A549 (cell line): ENCODE data around the gene IGFBP3. TPM values are rescaled to one million over a fixed set of nuclear protein-coding genes. Genes with fewer than 3 reads are reported as not detected.
A peak's percentile ranks its signal among the peaks of the same experiment; 100 is the strongest.

Experiments used
- ATAC-seq, 2 experiments: fragments of 200-7000 bp in 1 of 2; fragments of >200 bp in 1 of 2; cut with Nextera tagmentation in 1 of 2; cut with Tn5 transposase in 1 of 2; 3 replicates each; pipeline versions ENCODE4 v1.8.0 to v1.9.1; 2018 to 2020; ENCODE audit warnings: mild to moderate bottlenecking in 1 of 2, moderate library complexity in 1 of 2
- CTCF ChIA-PET: fragments of 300-600 bp; sonication (Branson Sonifier 250); formaldehyde crosslinking; extraction: SDS; loops from one replicate; lab custom pipeline; 2021; ENCODE audit warnings: antibody characterized with exemption, inconsistent platforms; lab: Yijun Ruan, JAX
- POLR2A ChIA-PET: fragments of 350-600 bp; formaldehyde crosslinking; extraction: SDS; loops from one replicate; lab custom pipeline; 2021; ENCODE audit warnings: antibody characterized with exemption, inconsistent platforms; lab: Yijun Ruan, JAX
- DNase-seq, 2 experiments: peaks; one replicate each; pipeline versions ENCODE4 v3.0.0 to v3.0.0-alpha.2; 2011 to 2016; ENCODE audit warnings: low read depth in 1 of 2, low spot score in 1 of 2
- FAIRE-seq: peaks from 2 replicates; lab custom pipeline; 2011; peaks lifted over from hg19 to GRCh38; lab: Jason Lieb, UNC
- H3K27ac ChIP-seq, 2 experiments: fragments of >200 bp; sonication (Bioruptor Twin); formaldehyde crosslinking; 3 replicates each; pipeline ENCODE4 v1.5.1; 2016 to 2017
- H3K4me1 ChIP-seq: fragments of >200 bp; sonication (Bioruptor Twin); formaldehyde crosslinking; 3 replicates; pipeline ENCODE4 v1.6.1; 2016
- H3K4me2 ChIP-seq: fragments of >200 bp; sonication (Bioruptor Twin); formaldehyde crosslinking; 3 replicates; pipeline ENCODE4 v1.6.1; 2016
- H3K4me3 ChIP-seq: fragments of >200 bp; sonication (Bioruptor Twin); formaldehyde crosslinking; 3 replicates; pipeline ENCODE4 v1.5.1; 2016
- H3K9me3 ChIP-seq: fragments of >200 bp; sonication (Bioruptor Twin); formaldehyde crosslinking; 3 replicates; pipeline ENCODE4 v1.6.1; 2016
- BHLHE40 ChIP-seq: IDR thresholded peaks from 2 replicates; pipeline ENCODE4 v1.6.1; 2012; ENCODE audit warnings: low read depth, low read length, inconsistent platforms
- CBX2 ChIP-seq: fragments of 200-600 bp; sonication (generic); IDR thresholded peaks from 2 replicates; pipeline ENCODE4 v1.6.1; 2016; ENCODE audit warnings: low read depth, mild to moderate bottlenecking, borderline replicate concordance
- CHD4 ChIP-seq: fragments of 200-600 bp; sonication (generic); IDR thresholded peaks from 2 replicates; pipeline ENCODE4 v1.6.1; 2016; ENCODE audit warnings: antibody characterized with exemption, mild to moderate bottlenecking, borderline replicate concordance
- EHMT2 ChIP-seq: fragments of 200-600 bp; sonication (generic); IDR thresholded peaks from 2 replicates; pipeline ENCODE4 v1.6.1; 2016; ENCODE audit warnings: antibody characterized with exemption, low read depth, mild to moderate bottlenecking, moderate library complexity
- FOSB ChIP-seq: fragments of 250-450 bp; sonication (Bioruptor Pico); IDR thresholded peaks from 2 replicates; pipeline ENCODE4 v1.5.0; 2020; ENCODE audit warnings: mild to moderate bottlenecking, moderate library complexity
- FOSL2 ChIP-seq, 2 experiments: fragments of 450-650 bp in 1 of 2; fragments of >200 bp in 1 of 2; sonication (Bioruptor Twin) in 1 of 2; formaldehyde crosslinking; IDR thresholded peaks; 2 replicates each; pipeline versions ENCODE4 v1.5.0 to v1.6.1; 2016 to 2020; ENCODE audit warnings: mild to moderate bottlenecking in 1 of 2, moderate library complexity in 1 of 2
- HDAC2 ChIP-seq: fragments of 200-600 bp; sonication (generic); IDR thresholded peaks from 2 replicates; pipeline ENCODE4 v1.6.1; 2016
- HOXA7 ChIP-seq: fragments of 250-450 bp; sonication (Bioruptor Pico); IDR thresholded peaks from 2 replicates; pipeline ENCODE4 v1.5.0; 2020; ENCODE audit warnings: mild to moderate bottlenecking, moderate library complexity
- HOXB13 ChIP-seq: fragments of 250-450 bp; sonication (Bioruptor Pico); IDR thresholded peaks from 2 replicates; pipeline ENCODE4 v1.5.0; 2020; ENCODE audit warnings: low read depth, mild to moderate bottlenecking, moderate library complexity
- JUN ChIP-seq, 2 experiments: fragments of >200 bp; sonication (Bioruptor Twin); formaldehyde crosslinking; IDR thresholded peaks; 2 replicates in 1 of 2; 3 replicates in 1 of 2; pipeline ENCODE4 v1.6.1; 2016 to 2017
- KDM1A ChIP-seq: fragments of 200-600 bp; sonication (generic); IDR thresholded peaks from 2 replicates; pipeline ENCODE4 v1.6.1; 2016; ENCODE audit warnings: low read depth, mild to moderate bottlenecking
- PHF8 ChIP-seq: fragments of 200-600 bp; sonication (generic); IDR thresholded peaks from 2 replicates; pipeline ENCODE4 v1.6.1; 2016; ENCODE audit warnings: low read depth, mild to moderate bottlenecking, antibody characterized with exemption, moderate library complexity, borderline replicate concordance
- RAD21 ChIP-seq, 2 experiments: fragments of >200 bp in 1 of 2; sonication (Bioruptor Twin) in 1 of 2; formaldehyde crosslinking in 1 of 2; IDR thresholded peaks in 1 of 2; conservative IDR thresholded peaks in 1 of 2; 2 replicates in 1 of 2; 3 replicates in 1 of 2; pipeline ENCODE4 v1.6.1; 2012 to 2018; ENCODE audit warnings: inconsistent platforms in 1 of 2
- RCOR1 ChIP-seq: fragments of 150-350 bp; IDR thresholded peaks from 2 replicates; pipeline ENCODE4 v1.6.1; 2014; ENCODE audit warnings: antibody characterized with exemption, low read length, low read depth
- RNF2 ChIP-seq: fragments of 200-600 bp; sonication (generic); IDR thresholded peaks from 2 replicates; pipeline ENCODE4 v1.6.1; 2016; ENCODE audit warnings: low read depth, mild to moderate bottlenecking, antibody characterized with exemption, moderate library complexity, borderline replicate concordance
- TP53 ChIP-seq: fragments of 250-450 bp; sonication (Bioruptor Pico); IDR thresholded peaks from 2 replicates; pipeline ENCODE4 v1.5.0; 2021; ENCODE audit warnings: mild to moderate bottlenecking, moderate library complexity
- ZSCAN20 ChIP-seq: fragments of 250-450 bp; sonication (Bioruptor Pico); IDR thresholded peaks from 2 replicates; pipeline ENCODE4 v1.8.0; 2022; ENCODE audit warnings: mild to moderate bottlenecking, moderate library complexity
- WGBS: methylation state at CpG from one replicate; pipeline ENCODE4 v1.1.6; 2017; ENCODE audit errors: missing lambda C conversion rate; 5-methylcytosine and 5-hydroxymethylcytosine counted together
- polyA plus RNA-seq, 4 experiments: library from polyadenylated mRNA; depleted of rRNA in 3 of 4; stranded (reverse); fragments of >200 nt; fragmentation: RNase III in 1 of 4; extraction: RNeasy Plus Mini Kit Qiagen cat#74134 plus additional on column Dnase treatment in 1 of 4; gene quantifications; 2 replicates in 3 of 4; 3 replicates in 1 of 4; pipeline ENCODE4 v1.2.3, GENCODE V29; 2011 to 2017
- TF ChIP-seq, protein P1 (sequence below): fragments of 450-650 bp; IDR thresholded peaks from 2 replicates; pipeline ENCODE4 v1.6.1; 2014; ENCODE audit warnings: antibody characterized with exemption
- TF ChIP-seq, protein P2 (sequence below): fragments of >200 bp; sonication (Bioruptor Twin); formaldehyde crosslinking; IDR thresholded peaks from 3 replicates; pipeline ENCODE4 v1.6.1; 2016
- TF ChIP-seq, protein P3 (sequence below): IDR thresholded peaks from 2 replicates; pipeline ENCODE4 v1.6.1; 2012
- TF ChIP-seq, protein P4 (sequence below): fragments of 250-450 bp; sonication (Bioruptor Pico); IDR thresholded peaks from 2 replicates; pipeline ENCODE4 v1.5.0; 2021; ENCODE audit warnings: mild to moderate bottlenecking, moderate library complexity, borderline replicate concordance
- TF ChIP-seq, protein P5 (sequence below): IDR thresholded peaks from 2 replicates; pipeline ENCODE4 v1.6.1; 2012
- TF ChIP-seq, protein P6 (sequence below): fragments of >200 bp; sonication (Bioruptor Twin); formaldehyde crosslinking; IDR thresholded peaks from 3 replicates; pipeline ENCODE4 v1.5.1; 2016

Gene IGFBP3
- polyA plus RNA-seq, 2 of the 4 experiments (the other 2 are of a cell fraction): 153 to 291 TPM

DNA sequence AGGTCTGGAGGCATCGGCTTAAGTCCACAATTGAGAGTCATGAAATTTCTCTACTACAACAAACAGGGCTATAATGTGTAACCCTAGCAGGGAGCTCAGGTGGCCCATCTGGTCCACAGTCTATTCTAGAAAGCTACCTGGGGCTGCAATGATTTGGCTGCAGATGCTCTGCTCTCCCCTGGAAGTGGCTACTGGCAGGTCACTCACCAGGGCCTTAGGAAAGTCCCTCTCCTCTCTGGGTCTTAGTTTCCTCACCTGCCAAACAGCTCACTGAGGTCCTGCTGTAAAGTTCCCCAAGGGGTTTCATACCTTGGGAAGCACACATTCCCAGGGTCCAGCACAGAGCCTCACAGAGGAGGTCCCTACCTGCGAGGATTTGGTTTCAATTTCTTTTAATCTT is 2.5 kb downstream of the IGFBP3 start:
- Histone ChIP-seq H3K4me1 (peaks cover 42% of the 10 kb centered on the region), H3K9me3 (no peaks in the 10 kb centered on the region), H3K4me2 (peak overlapping the region; percentile 72), H3K27ac (peak overlapping the region; percentile 3 to 37; a peak in 3 of 6 replicates), H3K4me3 (peak overlapping the region; percentile 66)
- CTCF ChIA-PET: interaction anchor here (0.8 to 11.7 kb wide), 19 partner anchors 10 to 1340 kb away, joined by 3 to 285 read pairs (median 4); no protein-coding TSS in a partner anchor
- WGBS: 71% methylated on average over 2 of the region's 2 CpGs
- FAIRE-seq (no peak), DNase-seq (no peak), ATAC-seq (no peak)
- TF ChIP-seq, protein P1, sequence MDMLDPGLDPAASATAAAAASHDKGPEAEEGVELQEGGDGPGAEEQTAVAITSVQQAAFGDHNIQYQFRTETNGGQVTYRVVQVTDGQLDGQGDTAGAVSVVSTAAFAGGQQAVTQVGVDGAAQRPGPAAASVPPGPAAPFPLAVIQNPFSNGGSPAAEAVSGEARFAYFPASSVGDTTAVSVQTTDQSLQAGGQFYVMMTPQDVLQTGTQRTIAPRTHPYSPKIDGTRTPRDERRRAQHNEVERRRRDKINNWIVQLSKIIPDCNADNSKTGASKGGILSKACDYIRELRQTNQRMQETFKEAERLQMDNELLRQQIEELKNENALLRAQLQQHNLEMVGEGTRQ: no peak
- TF ChIP-seq FOSB (CRISPR knock-in tag) (no peak), BHLHE40 (no peak), RNF2 (no peak), HDAC2 (no peak), RCOR1 (no peak), CBX2 (no peak), FOSL2 (IDR thresholded peaks at IDR 0.05) (no peak), FOSL2 (CRISPR knock-in tag; IDR thresholded peaks at IDR 0.05) (no peak), PHF8 (no peak), JUN (IDR thresholded peaks at IDR 0.05) (no peak), KDM1A (no peak), HOXB13 (CRISPR knock-in tag) (no peak)
- TF ChIP-seq, protein P2, sequence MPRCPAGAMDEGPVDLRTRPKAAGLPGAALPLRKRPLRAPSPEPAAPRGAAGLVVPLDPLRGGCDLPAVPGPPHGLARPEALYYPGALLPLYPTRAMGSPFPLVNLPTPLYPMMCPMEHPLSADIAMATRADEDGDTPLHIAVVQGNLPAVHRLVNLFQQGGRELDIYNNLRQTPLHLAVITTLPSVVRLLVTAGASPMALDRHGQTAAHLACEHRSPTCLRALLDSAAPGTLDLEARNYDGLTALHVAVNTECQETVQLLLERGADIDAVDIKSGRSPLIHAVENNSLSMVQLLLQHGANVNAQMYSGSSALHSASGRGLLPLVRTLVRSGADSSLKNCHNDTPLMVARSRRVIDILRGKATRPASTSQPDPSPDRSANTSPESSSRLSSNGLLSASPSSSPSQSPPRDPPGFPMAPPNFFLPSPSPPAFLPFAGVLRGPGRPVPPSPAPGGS: no peak
- TF ChIP-seq, protein P3, sequence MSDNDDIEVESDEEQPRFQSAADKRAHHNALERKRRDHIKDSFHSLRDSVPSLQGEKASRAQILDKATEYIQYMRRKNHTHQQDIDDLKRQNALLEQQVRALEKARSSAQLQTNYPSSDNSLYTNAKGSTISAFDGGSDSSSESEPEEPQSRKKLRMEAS: no peak
- TF ChIP-seq, protein P4, sequence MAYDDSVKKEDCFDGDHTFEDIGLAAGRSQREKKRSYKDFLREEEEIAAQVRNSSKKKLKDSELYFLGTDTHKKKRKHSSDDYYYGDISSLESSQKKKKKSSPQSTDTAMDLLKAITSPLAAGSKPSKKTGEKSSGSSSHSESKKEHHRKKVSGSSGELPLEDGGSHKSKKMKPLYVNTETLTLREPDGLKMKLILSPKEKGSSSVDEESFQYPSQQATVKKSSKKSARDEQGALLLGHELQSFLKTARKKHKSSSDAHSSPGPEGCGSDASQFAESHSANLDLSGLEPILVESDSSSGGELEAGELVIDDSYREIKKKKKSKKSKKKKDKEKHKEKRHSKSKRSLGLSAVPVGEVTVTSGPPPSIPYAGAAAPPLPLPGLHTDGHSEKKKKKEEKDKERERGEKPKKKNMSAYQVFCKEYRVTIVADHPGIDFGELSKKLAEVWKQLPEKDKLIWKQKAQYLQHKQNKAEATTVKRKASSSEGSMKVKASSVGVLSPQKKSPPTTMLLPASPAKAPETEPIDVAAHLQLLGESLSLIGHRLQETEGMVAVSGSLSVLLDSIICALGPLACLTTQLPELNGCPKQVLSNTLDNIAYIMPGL: no peak
- POLR2A ChIA-PET: no interaction called here

DNA sequence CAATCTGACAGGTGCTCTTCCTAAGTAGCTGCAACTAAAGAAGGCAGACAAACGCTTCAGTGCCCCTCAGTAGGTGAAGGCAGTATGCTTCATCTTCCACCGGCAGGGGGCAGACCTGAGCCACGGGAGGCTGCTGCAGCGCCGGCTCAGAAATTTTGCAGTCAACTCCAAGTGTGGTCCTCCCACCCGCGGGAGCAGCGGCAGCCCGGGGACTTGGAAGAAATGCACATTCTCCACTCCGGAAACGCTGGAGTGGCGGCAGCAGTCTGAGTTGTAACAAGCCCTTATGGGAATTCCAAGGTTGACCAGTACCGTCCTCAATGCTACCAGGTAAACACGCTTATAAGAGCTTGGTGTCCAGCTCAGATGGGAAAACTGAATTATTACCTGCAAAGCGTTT is 3.4 kb downstream of the IGFBP3 start:
- ATAC-seq (peak; percentile 33 to 62; a peak in 4 of 6 replicates), FAIRE-seq (no peak), DNase-seq (peak; percentile 69 to 78)
- no peaks in the 10 kb centered on the region for H3K9me3 ChIP-seq
- 8% methylated on average over 15 of the region's 15 CpGs for WGBS
- CTCF ChIA-PET: interaction anchor here (0.7 to 11.7 kb wide), 41 partner anchors 9 to 1341 kb away, joined by 3 to 285 read pairs (median 4); no protein-coding TSS in a partner anchor
- H3K4me2 ChIP-seq: peak overlapping the region; percentile 72
- POLR2A ChIA-PET: no interaction called here
- H3K27ac ChIP-seq: peak overlapping the region in 1 of 2 experiments; percentile 37; a peak in 3 of 6 replicates
- peaks cover 36% of the 10 kb centered on the region for H3K4me1 ChIP-seq
- H3K4me3 ChIP-seq: peak overlapping the region; percentile 66
- TF ChIP-seq FOSL2 (IDR thresholded peaks at IDR 0.05): no peak
- TF ChIP-seq FOSL2 (CRISPR knock-in tag; IDR thresholded peaks at IDR 0.05): no peak
- peak in 1 of 2 experiments; percentile 41; a peak in 1 of 5 replicates for TF ChIP-seq JUN (IDR thresholded peaks at IDR 0.05)
- peak; percentile 87 to 91 for TF ChIP-seq RAD21 (conservative IDR thresholded peaks at IDR 0.05 in 1 of 2, IDR thresholded peaks at IDR 0.05 in 1 of 2)
- TF ChIP-seq, protein P3: 0 out of 2 replicates have a peak, but pooled peaks have one; percentile 45
- TF ChIP-seq, protein P5, sequence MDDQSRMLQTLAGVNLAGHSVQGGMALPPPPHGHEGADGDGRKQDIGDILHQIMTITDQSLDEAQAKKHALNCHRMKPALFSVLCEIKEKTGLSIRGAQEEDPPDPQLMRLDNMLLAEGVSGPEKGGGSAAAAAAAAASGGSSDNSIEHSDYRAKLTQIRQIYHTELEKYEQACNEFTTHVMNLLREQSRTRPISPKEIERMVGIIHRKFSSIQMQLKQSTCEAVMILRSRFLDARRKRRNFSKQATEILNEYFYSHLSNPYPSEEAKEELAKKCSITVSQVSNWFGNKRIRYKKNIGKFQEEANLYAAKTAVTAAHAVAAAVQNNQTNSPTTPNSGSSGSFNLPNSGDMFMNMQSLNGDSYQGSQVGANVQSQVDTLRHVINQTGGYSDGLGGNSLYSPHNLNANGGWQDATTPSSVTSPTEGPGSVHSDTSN: no peak
- no peak for TF ChIP-seq TP53 (CRISPR knock-in tag)
- TF ChIP-seq, protein P4: no peak
- no peak for TF ChIP-seq ZSCAN20 (CRISPR knock-in tag)
- no peak for TF ChIP-seq FOSB (CRISPR knock-in tag)
- TF ChIP-seq, protein P1: no peak
- TF ChIP-seq EHMT2: no peak
- TF ChIP-seq CHD4: no peak
- no peak for TF ChIP-seq PHF8
- TF ChIP-seq, protein P6, sequence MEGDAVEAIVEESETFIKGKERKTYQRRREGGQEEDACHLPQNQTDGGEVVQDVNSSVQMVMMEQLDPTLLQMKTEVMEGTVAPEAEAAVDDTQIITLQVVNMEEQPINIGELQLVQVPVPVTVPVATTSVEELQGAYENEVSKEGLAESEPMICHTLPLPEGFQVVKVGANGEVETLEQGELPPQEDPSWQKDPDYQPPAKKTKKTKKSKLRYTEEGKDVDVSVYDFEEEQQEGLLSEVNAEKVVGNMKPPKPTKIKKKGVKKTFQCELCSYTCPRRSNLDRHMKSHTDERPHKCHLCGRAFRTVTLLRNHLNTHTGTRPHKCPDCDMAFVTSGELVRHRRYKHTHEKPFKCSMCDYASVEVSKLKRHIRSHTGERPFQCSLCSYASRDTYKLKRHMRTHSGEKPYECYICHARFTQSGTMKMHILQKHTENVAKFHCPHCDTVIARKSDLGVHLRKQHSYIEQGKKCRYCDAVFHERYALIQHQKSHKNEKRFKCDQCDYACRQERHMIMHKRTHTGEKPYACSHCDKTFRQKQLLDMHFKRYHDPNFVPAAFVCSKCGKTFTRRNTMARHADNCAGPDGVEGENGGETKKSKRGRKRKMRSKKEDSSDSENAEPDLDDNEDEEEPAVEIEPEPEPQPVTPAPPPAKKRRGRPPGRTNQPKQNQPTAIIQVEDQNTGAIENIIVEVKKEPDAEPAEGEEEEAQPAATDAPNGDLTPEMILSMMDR: peak; percentile 91
- no peak for TF ChIP-seq HOXA7
